Measurements from ENCODE around the gene STPG3.

The STPG3 gene

DNA sequence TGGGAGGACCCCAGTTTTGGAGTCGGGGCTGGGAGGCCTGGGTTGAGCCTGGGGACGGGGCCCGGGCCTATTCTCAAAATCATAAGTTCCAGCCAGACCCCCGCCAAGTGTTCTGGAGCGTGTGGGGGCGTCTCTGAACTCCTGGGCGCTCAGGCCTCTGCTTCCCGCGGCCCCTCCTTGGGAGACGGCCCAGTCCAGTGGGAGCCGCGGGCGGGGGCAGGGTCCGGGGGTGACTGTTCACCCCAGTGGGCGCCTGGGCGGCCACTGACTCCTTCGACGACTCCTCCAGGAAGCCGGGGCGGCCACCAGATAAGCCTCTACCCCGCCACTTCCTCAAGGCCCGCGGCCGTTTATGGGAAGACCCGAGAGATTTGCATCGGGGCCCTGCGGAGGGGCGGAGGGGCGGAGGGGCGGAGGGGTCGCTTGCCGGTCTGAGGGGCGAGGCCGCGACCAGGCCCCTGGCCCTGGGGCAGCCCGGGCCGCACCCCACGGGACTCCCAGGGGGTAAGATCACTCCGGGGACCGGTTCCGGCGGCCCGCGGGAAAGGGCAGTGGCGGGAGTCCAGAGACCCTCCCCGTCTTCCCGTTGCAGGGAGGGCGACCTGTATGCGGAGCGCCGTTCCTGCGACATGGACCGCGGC is 27.1 kb downstream of the STPG3 start:
- no peak for DNase-seq (ENCODE audit: low read depth in 1 of 2, low spot score in 1 of 2)

DNA sequence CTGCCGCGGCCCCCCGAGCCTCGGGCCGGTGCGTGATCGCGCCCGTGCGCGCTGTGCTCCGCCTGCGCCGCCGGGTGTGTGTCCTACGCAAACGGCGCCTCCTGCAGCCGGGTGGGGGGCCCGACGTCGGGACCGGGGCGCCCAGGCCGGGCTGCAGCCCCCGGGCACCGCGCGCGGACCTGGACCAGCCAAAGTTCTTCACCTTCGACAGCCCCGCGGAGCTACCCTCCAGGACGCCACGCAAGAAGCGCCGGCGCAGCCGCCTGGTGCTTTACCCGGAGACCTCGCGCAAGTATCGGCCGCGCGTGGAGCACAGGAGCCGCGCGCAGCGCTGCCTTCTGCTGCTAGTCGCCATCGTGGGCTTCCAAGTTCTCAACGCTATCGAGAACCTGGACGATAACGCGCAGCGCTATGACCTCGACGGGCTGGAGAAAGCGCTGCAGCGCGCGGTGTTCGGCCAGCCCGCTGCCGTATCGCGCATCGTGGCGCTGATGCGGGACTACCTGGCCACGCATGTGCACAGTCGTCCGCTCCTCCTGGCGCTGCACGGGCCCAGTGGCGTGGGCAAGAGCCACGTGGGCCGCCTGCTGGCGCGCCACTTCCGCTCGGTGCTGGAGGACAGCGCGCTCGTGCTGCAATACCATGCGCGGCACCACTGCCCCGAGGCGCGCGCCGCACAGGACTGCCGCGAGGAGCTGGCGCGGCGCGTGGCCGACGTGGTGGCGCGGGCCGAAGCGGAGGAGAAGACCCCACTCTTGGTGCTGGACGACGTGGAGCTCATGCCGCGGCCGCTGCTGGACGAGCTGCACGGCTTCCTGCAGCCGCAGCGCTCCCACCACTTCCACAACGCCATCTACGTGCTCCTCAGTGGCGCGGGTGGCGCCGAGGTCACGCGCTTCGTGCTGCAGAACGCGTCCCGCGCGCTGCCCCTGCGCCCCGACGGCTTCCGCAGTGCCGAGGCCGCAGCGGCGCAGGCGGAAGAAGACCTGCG is 27.9 kb downstream of the STPG3 start:
- no peak for DNase-seq (ENCODE audit: low read depth in 1 of 2, low spot score in 1 of 2)

DNA sequence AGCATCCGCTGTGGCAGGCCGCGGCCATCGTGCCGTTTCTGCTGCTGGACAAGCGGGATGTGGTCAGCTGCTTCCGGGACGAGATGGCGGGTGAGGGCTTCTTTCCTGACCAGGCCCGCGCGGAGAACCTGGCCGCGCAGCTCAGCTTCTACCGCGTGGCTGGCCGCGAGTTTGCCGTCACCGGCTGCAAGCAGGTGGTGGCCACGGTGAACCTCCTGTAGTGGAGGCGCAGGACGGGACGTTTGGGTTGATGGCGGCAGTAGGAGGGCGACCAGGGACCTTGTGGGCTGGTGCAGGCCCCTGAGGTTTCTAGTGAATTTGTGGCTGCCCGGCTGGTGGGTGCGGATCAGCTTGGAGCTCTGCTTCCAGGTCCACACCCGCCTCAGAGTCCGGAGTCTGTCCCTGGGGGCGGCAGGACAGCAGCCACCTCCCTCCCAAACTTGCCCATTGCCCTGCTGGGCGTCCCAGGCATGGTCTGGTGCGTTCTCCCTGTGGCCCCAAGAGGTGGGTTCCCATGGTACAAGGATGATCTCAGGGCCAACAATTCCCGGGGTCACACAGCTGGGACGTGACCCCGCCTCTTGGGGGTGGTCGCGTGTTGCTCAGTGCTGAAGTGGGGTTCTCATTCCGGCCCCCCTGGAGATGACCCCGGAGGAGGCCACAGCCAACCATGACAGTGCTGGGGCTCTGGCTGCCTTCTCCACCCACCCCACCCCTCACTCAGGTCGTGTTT is 28.8 kb downstream of the STPG3 start:
- no peak for DNase-seq (ENCODE audit: low read depth in 1 of 2, low spot score in 1 of 2)

DNA sequence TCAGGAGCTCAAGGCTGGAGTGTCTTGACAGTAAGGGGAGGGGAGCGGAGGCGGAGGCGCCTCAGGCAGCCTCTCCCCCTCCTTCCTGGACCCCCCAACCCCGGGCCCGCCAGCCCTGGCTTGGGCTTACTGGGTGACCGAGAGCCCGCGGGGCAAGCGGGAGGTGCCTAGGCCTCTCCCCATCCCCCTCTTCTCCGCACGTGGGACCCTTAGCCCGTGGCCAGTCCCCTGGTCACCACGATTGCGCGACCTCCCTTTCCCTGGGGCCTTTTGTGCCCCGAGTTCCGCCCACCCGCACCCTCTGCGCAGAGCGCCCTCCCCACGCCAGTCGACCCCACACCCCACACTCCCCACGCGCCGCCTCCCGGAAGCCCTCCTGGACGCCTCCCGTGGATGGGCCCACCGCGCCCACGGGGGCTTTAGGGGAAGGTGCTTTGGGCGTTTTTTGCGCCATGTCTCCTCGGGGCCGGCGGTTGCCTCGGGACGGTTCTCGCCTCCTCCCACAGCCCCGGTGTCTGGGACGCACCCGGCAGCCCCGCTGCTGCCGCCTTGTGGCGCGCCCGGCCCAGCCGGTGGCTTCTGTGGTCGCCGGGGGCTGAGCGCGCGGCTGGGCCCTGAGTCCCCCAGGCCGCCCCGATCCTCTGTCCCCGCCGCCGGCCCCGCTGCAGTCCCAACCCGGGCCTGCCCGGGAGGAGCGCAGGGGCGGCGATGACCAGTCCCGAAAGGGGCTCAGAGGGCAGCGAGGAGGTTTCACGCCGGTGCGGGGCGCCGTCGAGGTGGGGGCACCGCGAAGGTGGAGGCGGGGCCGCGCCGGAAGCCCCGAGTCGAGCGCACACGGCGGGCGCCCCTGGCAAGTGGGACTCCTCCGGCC is 29.6 kb downstream of the STPG3 start:
- no peak for DNase-seq (ENCODE audit: low read depth in 1 of 2, low spot score in 1 of 2)

DNA sequence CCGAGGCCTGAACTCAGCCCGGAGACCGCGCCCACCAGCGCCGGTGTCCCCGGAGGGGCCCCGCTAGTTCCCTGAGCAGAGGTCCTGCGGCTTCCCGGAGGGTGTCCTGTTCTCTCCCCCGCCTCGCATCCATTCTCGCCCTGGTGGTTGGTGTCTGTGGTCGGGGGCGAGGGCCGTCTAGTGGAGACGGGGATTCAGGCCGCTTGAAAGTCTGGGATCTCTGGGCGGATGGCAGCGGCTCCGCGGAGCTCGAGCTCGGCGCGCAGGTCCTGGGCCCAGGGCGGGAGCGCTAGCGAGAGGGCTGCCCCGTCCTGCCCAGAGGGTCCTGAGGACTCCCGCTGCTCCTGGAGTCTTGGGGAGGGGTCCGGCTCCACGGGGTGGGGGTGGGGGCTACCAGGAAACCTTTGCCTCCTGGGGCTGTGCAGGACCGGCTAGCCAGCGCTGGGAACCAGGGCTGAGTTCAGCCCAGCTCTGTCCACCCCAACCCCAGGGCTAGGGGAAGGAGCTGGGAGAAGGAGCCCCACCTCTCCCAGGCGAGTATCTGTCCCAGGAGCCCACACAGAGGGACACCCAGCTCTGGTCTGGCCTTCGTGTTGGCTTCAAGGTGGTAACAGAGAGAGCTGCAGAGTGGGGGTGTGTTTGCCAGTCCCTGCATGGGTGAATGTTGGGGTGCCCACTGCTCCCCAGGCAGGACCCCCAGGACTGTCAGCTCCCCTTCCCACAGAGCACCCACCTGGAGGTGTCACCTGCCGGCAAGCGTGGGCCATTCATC is 30.4 kb downstream of the STPG3 start:
- no peak for DNase-seq (ENCODE audit: low read depth in 1 of 2, low spot score in 1 of 2)

DNA sequence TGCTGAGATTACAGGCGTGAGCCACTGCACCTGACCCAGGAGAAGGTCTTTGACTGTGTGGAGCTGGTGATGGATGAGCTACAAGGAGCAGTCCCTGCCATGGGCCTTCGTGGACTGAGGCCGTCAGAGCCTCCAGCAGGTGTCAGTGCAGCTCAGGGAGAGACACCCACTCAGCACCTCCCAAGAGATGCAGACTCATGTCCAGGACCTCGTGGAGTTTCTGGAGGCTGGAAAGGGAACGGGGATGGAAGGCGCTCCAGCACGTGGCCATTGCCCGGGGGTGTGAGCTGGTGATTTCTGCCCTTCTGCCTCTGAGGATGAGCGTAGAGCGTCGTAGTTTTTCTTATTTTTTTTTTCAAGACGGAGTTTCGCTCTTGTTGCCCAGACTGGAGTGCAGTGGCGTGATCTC is 35.9 kb downstream of the STPG3 start:
- no peak for DNase-seq (ENCODE audit: low read depth in 1 of 2, low spot score in 1 of 2)

DNA sequence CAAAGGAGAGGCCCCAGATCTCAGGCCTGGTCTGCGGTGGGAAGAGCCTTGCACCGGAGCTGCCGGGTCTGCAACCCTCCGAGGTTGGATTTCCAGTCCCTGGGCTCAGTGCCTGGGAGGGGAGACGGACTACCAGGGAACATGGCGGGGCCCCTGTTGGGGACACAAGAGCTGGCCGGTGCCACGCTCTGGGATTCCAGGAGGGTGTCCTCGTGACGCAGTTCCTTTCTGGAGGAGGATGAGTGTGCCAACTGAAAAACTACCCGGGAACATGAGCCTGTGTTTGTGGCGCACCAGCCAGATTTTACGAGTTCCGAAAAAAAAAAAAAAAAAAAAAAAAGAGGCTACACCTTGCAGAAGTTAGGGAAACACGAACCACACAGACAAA is 42.0 kb downstream of the STPG3 start:
- DNase-seq (ENCODE audit: low read depth in 1 of 2, low spot score in 1 of 2): no peak

DNA sequence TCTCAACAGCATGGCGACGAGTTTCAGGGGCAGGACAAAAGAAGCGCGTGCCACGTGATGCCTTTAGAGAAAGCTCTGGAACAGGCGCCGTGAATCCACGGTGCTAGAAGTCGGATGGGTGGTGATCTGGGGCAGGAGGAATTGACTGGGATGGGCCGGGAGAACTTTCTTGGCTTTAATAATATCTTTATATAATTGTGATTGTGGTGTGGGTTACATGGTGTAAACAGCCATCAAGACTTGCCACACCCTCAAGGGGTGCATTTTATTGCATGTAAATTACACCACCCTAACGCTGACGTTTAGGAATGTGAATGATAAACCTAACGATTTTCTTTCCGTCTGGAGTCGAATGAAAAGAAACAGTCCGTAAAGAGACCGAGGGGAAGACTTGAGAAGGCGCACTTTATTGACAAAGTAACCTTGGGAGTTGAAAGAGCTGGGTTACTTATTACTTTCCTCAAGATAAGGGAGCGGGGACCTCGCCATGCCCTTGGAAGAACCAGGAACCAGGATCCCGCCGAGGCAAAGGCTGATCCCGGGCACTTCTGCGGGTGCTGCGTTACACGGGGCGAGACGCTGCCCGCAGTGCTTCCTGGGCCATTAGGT is 42.5 kb downstream of the STPG3 start:
- DNase-seq (ENCODE audit: low read depth in 1 of 2, low spot score in 1 of 2): no peak

DNA sequence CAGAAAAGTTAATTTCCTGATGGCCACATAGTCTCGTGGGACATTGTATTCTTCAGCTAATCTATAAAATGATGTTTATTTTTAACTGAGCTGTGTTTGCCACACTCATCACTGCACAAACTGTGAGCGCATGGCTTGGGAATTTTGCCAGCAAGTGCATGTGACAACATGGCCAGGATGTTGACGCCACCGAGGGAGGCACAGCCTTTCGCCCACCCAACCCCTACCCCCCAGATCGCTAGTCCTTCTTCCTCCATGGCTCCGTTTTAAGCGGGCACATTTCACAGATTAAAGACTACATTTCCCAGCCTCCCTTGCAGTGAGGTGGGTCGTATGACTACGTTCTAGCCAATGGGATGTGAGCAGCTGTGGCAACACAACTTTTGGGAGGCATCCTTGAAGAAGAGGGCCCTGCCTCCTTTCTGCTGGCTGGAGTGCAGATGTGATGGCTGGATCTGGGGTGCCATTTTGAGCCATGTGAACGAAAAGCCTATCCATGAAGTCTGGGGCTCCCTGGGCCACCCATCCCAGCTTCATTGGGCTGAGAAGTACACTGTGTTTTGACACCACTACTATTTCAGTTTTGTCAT is 43.1 kb downstream of the STPG3 start:
- DNase-seq (ENCODE audit: low read depth in 1 of 2, low spot score in 1 of 2): no peak

DNA sequence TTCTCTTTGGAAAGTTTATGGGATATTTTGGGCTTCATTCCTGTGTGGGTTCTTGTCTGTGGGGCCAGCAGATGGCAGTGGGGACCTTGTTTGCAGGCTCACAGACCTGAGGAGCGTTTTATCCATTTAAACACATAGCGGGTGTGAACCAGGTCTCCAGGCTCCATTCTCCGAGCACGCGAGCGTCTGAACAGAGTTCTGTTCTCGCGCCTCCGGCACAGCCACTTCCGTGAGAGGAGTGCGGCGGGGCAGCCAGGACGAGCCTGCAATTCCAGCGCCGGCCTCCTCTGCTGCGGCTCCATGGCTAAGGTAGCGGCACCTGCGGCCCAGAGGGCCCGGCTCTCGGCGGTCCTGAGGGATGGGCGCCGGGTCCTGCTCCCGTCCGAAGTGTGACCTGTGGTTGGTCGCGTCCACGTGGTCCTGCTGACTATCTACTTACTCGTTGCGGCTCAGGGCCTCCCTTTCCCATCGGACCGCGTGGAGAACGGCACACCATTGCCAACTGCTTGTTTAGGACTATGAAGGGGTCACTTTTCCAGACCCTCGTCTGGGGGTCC is 43.7 kb downstream of the STPG3 start:
- no peak for DNase-seq (ENCODE audit: low read depth in 1 of 2, low spot score in 1 of 2)

DNA sequence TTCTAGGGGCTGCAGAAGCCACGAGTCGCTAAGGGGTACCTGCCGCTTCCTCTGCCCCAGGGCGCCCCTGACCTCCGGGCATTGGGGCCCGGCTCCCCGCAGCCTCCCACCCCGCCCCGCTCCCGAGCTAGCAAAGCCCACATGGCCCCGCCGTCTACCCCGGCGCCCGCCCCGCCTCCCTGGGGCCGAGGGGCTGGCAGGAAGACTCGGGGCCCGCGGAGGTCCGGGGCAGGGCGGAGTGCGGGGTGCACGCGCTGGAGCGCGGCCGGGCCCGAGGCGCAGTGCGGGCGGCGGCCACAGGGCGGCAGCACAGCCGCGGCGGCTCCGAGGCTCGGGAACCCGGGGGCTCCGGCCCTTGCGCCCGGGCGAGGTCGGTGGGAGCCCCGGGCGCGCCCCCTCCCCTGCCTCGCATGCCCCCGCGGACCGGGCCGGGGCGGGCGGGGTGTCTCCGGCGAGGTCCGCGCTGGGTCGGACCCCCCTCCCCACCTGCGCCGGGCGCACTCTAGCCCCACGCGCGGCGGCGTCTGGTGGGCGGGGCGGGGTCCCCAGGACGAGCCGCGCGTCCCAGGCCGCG is 44.2 kb downstream of the STPG3 start:
- DNase-seq (ENCODE audit: low read depth in 1 of 2, low spot score in 1 of 2): no peak

DNA sequence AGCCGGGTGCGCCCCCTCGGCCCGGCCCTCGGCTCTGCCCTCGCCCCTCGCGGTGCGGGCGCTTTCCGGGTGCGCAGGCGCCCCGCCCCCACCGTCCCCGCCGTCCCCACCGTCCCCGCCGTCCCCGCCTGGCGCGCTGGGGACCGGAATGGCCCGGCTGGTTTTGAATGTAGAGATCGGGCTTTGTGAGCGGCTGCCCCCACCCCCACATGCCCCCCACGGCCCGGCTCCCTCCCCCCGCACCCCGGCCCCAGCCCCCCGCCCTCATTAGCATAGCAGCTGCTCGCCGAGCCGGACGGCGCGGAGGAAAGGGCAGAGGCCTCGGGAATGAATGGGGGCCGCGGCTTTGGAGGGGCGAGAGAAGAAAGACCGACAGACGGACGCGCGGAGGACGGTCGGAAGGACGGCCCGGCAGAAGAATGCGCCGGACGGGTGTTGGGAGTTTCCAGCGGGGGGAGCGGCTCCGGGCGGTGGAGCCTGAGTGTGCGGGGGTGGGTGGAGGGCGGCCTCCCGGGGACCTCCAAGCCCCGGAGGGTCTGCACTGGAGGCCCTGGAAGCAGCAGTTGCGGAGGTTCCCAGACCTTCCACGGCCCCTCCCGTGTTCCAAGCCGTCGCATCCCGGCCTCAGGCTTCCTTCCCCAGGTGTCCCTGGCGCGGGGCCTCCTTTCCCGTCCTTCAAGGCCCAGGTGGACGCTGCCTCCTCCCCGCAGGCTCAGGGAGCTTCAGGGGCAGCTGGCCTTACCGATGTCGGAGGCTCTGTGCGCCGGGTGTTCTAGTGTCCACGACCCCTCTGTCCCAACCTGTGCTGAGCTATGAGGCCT is 45.0 kb downstream of the STPG3 start:
- DNase-seq (ENCODE audit: low read depth in 1 of 2, low spot score in 1 of 2): no peak

DNA sequence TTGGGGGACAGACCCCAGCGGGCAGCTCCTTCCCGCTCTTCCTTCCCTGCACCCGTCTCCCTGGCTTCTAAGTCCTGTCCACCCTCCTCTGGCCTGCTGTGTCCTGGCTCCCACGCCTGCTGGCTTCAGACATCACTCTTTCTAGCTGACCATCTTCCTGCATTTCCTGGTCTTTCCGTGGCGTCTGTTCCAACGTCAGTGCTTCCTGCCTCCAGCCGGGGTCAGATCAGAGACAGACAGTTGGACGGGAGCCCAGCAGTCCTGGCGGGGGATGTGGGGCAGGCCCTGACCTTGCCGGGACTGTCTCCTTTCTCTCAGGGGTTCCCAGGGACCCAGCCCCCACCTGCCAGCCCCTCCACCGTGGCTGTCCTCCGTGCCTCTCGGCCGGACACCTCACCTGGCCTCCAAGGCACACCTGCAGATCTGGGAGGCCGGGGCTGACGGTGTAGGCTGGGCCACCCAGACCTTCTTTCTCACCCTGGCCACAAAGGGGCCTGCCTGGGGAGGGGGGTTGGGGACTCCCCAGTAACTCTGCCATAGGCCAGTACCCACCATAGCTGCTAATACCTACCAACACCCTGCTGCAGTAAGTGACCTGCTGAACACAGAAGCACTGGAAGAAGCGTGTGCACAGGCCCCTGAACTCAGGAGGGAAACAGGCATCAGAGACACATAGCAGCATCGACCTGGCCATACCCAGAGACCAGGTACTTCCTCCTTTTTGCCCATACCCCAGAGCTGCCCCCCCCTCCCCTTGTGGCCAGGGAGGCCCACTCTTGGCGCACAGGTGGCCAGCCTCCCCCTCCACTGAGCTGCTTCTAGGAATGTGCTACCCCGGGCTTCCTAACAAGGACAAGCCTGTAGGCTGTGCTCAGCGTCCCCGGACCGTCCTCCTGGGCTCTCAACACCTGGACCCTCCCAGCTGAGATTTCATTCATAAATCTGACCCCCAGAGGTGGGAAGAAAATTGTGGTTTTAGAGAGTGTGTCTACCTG is 45.9 kb downstream of the STPG3 start:
- DNase-seq (ENCODE audit: low read depth in 1 of 2, low spot score in 1 of 2): no peak

DNA sequence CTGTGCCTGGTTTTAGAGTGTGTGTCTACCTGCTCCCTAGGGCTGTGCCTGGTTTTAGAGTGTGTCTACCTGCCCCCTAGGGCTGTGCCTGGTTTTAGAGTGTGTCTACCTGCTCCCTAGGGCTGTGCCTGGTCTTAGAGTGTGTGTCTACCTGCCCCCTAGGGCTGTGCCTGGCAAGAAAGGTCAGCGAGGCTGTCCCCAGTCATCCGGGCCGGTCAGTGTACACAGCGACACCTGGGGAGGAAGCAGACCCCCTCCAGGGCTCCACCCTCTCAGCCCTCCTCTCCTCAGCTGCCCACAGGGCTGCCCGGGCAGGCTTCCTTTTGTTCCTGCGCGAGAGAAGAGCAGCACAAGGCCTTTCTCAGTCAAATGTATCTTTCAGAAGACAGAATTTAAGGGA is 46.9 kb downstream of the STPG3 start:
- no peak for DNase-seq (ENCODE audit: low read depth in 1 of 2, low spot score in 1 of 2)

DNA sequence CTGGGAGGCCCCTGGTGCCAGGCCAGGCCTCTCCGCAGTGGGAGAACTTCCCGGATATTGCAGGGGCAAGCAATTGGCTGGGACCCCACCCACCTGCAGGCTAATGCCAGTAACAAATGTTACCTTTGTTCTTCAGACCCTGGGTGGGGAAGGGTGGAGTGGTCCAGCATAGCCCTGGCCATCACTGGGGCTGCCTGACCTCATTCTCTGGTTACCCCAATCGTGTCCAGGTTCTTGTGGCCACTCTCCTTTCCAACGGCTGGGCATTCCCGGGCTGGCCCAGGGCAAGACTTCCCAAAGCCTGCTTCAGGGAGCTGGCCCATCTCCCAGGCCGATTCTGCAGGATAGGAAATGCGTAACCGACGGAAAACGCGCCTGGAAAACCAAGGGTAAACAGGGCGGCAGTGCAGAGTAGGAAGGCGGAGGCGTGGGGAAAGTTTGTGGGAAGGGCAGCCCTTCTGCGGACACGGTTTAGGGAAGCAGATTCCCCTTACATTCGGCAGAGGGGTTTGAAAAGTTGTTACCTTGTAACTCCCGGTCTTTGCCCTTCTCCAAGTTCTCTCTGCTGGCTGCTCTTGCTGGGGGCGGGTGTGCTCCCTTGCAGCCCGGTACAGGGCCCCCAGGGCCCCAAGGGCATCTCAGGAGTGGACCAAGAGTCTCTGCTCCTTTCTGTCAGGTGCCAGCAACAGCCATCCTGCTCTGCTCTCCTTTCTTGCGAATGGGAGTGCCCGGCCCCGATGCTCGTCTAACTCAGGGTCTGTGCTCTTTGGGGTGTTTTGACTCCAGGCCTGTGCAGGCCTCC is 47.5 kb downstream of the STPG3 start:
- DNase-seq (ENCODE audit: low read depth in 1 of 2, low spot score in 1 of 2): no peak

DNA sequence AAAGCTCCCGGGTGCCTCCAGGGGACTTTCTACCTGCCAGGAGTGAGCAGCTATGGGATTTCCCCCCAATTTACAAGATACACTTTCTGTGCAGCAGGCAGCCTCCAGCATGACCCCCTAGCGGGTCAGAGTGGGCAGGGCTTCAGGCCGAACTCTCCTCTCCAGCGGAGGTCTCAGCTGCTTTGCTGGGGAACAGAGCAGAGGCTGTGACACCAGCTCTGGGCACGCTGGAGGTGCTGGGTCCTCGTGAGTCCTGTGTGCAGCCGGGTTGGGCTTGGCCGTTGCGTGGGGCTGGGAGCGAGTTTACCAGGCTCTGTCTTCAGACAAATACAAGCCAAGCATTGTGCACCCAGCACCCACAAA is 48.1 kb downstream of the STPG3 start:
- no peak for DNase-seq (ENCODE audit: low read depth in 1 of 2, low spot score in 1 of 2)

Measured in activated T-helper 1 cell treated with anti-CD3 and anti-CD28 coated beads, Interleukin-2, amount 50 U/mL, for 16 hours (primary cell).